ENCODE measurements around the gene SPDEF. TPM values are rescaled to one million over a fixed set of nuclear protein-coding genes. Genes with fewer than 3 reads are reported as not detected.

SPDEF gene
- polyA plus RNA-seq, 1 donor (not counting 4 experiments of a cell fraction or from before 2014, with no cell fraction given), result 0.03 TPM

- FAIRE-seq, result no peak
- H3K4me3 ChIP-seq (ENCODE audit: control insufficient read depth in 2 of 3, extremely low read depth in 1 of 3, insufficient read depth in 2 of 3, low read depth in 1 of 3, low read length in 3 of 3), result no peak overlapping the region
Measured at GRCh38 chr6:34540222-34540621, 15.9 kb downstream of the SPDEF start.

GRCh38 chr6:34539181-34539580 is 16.9 kb downstream of the SPDEF start:
- FAIRE-seq, result no peak
- Histone ChIP-seq H3K27ac (ENCODE audit: control insufficient read depth, insufficient read depth, low read length) (no peak overlapping the region), H3K4me1 (ENCODE audit: control insufficient read depth, extremely low read depth, insufficient read depth, low read length) (no peaks in the 10 kb centered on the region), H3K27me3 (ENCODE audit: control insufficient read depth, extremely low read depth, insufficient read depth, low read length) (no peaks in the 10 kb centered on the region), H3K4me2 (ENCODE audit: control insufficient read depth, extremely low read depth, insufficient read depth, low read depth, low read length) (no peak overlapping the region), H3K4me3 (ENCODE audit: control insufficient read depth in 2 of 3, extremely low read depth in 1 of 3, insufficient read depth in 2 of 3, low read depth in 1 of 3, low read length in 3 of 3) (no peak overlapping the region), H3K79me2 (ENCODE audit: control insufficient read depth, insufficient read depth, low read length) (no peaks in the 10 kb centered on the region), H3K9me3 (ENCODE audit: control insufficient read depth, low read depth, low read length) (no peaks in the 10 kb centered on the region), H3K9ac (ENCODE audit: control insufficient read depth, extremely low read depth, insufficient read depth, low read length) (no peak overlapping the region), H4K20me1 (ENCODE audit: control insufficient read depth, extremely low read depth, insufficient read depth, low read length) (no peaks in the 10 kb centered on the region), H3K9me1 (ENCODE audit: control insufficient read depth, extremely low read depth, insufficient read depth, low read length) (no peaks in the 10 kb centered on the region), H3K36me3 (ENCODE audit: control insufficient read depth in 2 of 2, extremely low read depth in 1 of 2, insufficient read depth in 2 of 2, low read length in 2 of 2) (no peaks in the 10 kb centered on the region), H2AFZ (ENCODE audit: control insufficient read depth, low read length) (no peak overlapping the region)
- no peak for DNase-seq (ENCODE audit: low read depth, low spot score)
- no peak for TF ChIP-seq CTCF (optimal IDR thresholded peaks at IDR 0.05 in 1 of 3, IDR thresholded peaks at IDR 0.05 in 1 of 3, conservative IDR thresholded peaks at IDR 0.05 in 1 of 3; ENCODE audit: extremely low read depth in 1 of 3, insufficient read depth in 2 of 3, low read length in 3 of 3)
- no peak for TF ChIP-seq EZH2 (IDR thresholded peaks at IDR 0.05; ENCODE audit: low read length)
- dilution Hi-C loops (cut with MboI; ENCODE audit: extremely low pct_ligation_motif_present, low sequenced_read_pairs), result no loop called here

More at GRCh38 chr6:34540222-34540621, 15.9 kb downstream of the SPDEF start:
- H3K4me2 ChIP-seq (ENCODE audit: control insufficient read depth, extremely low read depth, insufficient read depth, low read depth, low read length), result no peak overlapping the region
- no peak for TF ChIP-seq EZH2 (IDR thresholded peaks at IDR 0.05; ENCODE audit: low read length)
- no peak for TF ChIP-seq CTCF (optimal IDR thresholded peaks at IDR 0.05 in 1 of 3, IDR thresholded peaks at IDR 0.05 in 1 of 3, conservative IDR thresholded peaks at IDR 0.05 in 1 of 3; ENCODE audit: extremely low read depth in 1 of 3, insufficient read depth in 2 of 3, low read length in 3 of 3)
- H3K9me1 ChIP-seq (ENCODE audit: control insufficient read depth, extremely low read depth, insufficient read depth, low read length), result no peaks in the 10 kb centered on the region
- H4K20me1 ChIP-seq (ENCODE audit: control insufficient read depth, extremely low read depth, insufficient read depth, low read length), result no peaks in the 10 kb centered on the region
- H3K9ac ChIP-seq (ENCODE audit: control insufficient read depth, extremely low read depth, insufficient read depth, low read length), result no peak overlapping the region
- no peak overlapping the region for H2AFZ ChIP-seq (ENCODE audit: control insufficient read depth, low read length)
- no peaks in the 10 kb centered on the region for H3K36me3 ChIP-seq (ENCODE audit: control insufficient read depth in 2 of 2, extremely low read depth in 1 of 2, insufficient read depth in 2 of 2, low read length in 2 of 2)
- no peaks in the 10 kb centered on the region for H3K4me1 ChIP-seq (ENCODE audit: control insufficient read depth, extremely low read depth, insufficient read depth, low read length)
- peaks cover 4% of the 10 kb centered on the region for H3K27me3 ChIP-seq (ENCODE audit: control insufficient read depth, extremely low read depth, insufficient read depth, low read length)
- DNase-seq (ENCODE audit: low read depth, low spot score), result no peak
- H3K9me3 ChIP-seq (ENCODE audit: control insufficient read depth, low read depth, low read length), result no peaks in the 10 kb centered on the region
- no peak overlapping the region for H3K27ac ChIP-seq (ENCODE audit: control insufficient read depth, insufficient read depth, low read length)
- dilution Hi-C loops (cut with MboI; ENCODE audit: extremely low pct_ligation_motif_present, low sequenced_read_pairs), result no loop called here
- H3K79me2 ChIP-seq (ENCODE audit: control insufficient read depth, insufficient read depth, low read length), result no peaks in the 10 kb centered on the region
